Erythroblast (primary cell): ENCODE results near the gene ZDHHC11.
"Not testable (repeated sequence)": the region's sequence is repeated elsewhere in the genome, so short reads cannot be mapped to it uniquely, and the experiment has no call there.

ENCODE experiments used
- DNase-seq, 2 experiments: peaks; one replicate each; lab custom pipeline; 2025; lab: John Stamatoyannopoulos, UW
- GATA1 ChIP-seq: IDR thresholded peaks from 2 replicates; pipeline ENCODE4 v1.6.1; 2011; ENCODE audit warnings: low read depth, mild to moderate bottlenecking, control low read depth, low read length, moderate library complexity
- POLR2A ChIP-seq: IDR thresholded peaks from 2 replicates; pipeline ENCODE4 v1.6.1; 2011; ENCODE audit warnings: mild to moderate bottlenecking, low read length

ZDHHC11 gene

DNA sequence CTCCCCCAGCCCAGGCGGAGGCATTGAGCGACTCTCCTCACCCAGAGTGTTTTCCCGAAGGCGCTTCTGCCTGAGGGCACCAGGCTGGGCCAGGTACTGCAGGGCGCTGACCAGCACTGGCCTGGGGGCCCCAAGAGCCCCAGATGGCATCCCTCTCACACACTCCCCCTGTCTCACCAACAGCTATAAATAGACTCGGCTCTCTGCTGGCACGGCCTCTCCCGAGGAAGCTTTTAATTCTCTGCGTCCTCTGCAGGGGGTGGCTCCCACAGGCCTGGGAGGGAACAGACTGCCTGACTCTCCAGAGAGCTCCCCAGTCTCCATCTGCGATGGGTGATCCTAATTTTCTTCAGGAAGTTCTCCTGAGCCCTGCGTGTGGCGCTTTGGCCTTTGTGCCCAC is 68.4 kb downstream of the ZDHHC11 start:
- not testable (repeated sequence) for DNase-seq

DNA sequence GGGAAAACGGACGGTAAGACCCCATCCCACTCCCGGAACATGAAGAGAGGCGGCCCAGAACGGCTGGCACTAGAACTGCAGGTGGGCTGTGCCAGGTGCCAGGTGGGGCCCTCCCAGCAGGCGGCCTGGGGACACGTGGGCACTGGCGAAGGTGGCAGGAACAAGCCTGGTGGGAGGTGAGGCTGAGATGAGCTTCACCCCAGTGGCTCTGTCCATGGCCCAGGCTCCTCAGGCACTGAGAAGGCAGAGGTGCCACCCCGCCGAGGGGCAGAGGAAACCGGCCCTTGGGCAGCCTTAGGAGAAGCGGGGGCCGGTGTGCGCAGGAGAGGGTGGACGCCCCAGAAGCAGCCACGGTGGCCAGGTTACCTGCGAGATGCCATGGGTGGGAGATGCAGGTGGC is 70.2 kb downstream of the ZDHHC11 start:
- DNase-seq = not testable (repeated sequence)

DNA sequence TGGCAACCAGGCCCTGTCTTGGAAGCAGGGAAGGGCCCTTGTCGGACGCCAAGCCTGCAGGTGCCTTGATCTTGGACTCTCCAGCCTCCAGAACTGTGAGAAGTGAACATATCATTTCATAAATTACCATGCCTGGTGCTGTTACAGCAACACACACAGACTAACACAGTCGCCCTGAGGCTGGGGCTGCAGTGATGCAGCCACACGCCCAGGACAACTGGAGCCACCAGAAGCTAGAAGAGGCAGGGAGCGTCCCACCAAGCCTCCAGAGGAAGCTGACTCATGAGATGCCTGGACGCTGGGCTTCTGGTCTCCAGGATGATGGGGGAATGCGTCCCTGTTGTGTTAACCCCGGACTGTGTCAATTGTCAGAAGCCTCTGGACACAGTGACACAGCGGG is 71.8 kb downstream of the ZDHHC11 start:
- DNase-seq = not testable (repeated sequence)

DNA sequence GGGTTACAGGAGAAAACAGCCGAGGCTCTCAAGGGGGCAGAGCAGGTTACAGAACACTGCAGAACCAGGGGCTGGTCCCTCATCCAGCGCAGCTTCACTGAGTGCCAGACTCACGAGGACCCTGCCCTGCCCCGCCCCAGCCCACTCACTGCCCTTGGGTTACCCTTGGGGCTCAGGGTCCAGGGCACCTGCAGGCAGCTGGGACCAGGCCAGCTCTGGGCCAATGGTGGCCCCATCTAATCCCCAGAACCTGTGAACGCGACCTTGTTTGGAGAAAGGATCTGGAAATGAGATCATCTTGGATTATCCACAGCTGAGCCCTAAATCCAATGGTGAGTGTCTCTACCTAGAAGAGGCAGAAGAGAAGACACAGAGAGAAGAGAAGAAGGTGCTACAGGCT is 72.4 kb downstream of the ZDHHC11 start:
- not testable (repeated sequence) for DNase-seq

DNA sequence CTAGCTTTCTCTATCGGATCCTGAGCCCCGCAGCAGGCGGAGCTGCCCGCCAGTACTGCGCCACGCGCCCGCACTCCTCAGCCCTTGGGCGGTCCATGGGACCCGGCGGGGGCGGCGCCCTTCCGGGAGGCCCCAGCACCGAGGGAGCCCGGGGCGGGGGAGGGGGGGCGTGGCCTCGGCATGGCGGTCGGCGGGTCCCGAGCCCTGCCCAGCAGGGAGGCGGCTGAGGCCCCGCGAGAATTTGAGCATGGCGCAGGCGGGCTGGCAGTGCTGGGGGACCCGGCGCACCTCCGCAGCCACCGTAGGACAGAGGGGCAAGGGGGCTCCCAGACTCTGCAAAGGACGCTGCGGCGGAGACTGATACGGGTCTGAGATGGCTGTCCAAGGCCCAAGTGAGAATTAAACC is 73.0 kb downstream of the ZDHHC11 start:
- DNase-seq = no peak
- TF ChIP-seq GATA1 (no peak), POLR2A (no peak)

DNA sequence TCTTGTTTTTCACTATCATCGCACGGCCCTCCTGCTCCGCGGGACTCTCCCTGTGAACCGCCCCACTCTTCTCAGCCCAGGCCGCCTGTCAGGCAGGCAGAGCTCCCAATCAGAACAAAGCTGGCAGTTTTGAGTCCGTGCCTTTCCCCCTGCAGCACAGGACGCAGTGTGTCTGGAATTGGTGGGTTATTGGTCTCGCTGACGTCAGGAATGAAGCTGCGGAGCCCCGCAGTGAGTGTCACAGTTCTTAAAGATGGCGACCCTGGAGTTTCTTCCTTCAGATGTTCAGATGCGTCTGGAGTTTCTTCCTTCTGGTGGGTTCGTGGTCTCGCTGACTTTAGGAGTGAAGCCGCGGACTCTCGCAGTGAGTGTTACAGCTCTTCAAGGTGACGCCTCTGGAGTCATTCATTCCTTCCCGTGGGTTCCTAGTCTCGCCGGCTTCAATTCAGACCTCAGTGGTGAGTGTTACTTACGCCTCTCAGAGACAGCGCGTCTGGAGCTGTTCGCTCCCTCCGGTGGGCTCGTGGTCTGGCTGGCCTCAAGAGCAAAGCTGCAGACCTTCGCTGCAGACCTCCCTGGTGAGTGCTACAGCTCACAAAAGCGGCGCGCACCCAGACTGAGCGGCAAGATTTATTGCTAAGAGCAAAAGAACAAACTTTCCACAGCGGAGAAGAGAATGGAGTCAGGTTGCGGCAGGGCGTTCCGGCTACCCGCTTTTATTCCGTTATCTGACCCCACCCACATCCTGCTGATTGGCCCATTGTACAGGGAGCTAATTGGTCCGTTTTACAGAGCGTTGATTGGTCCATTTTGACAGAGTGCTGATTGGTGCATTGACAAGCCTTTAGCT is 73.7 kb downstream of the ZDHHC11 start:
- TF ChIP-seq GATA1 (no peak), POLR2A (no peak)
- no peak for DNase-seq

DNA sequence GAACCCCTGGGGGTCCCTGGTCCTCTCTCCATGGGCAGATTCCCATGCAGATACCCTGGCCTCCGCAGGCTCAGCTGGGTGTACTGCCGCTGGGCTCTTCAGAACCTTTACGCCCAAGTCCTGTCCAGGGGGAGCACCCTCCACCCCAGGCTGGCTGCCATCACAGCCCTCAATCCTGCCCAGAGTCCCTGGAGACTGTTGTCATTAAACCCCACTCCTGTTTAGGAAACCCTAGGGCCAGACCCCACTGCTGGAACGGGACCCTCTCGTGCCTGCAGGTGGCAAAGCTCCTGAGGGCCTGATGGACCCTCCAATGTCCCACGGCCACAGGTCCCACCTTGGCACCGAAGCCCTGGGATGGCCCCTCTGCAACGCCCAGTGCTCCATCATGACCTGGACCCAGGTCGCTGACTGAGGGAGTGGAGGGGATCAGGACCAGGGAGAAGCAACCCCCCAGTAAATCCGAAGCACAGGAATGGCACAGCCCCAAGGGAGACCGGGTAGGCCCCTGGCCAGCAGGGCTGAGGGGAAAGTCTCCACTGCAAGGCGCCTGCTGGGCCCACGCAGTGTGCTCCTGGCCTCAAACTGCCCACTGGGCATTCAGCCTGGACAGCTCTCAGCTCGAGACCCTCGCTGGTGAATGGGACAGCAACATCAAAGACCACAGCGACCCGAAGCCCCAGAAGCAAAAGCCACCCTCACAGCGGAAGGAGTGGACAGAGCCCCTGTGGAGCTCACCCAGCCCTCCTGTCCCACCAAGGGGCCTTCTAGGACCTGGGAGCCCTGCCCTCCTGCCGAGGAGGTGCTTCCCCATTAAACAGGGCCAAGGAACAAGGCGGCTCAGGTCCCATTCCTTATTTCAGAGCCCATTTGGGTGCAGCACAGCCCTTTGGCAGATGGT is 74.6 kb downstream of the ZDHHC11 start:
- TF ChIP-seq GATA1 = no peak
- TF ChIP-seq POLR2A = no peak
- no peak for DNase-seq

DNA sequence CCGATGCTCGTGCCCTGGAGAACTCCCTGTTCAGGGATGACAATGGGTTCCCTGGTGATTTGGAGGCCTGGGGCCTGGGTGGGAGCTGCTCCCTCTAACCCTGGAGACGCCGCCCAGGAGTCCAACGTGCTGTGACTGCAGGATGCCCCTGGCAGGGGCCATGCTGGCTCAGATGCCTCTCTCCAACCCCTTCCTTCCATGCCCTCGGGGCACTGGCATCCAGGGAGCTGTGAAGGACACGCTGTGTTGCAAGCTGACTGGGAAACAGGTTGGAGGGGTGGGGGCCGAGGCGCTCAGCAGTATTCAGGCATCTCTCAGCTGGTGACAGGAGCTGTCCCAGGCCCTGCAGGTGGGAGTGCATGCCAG is 75.2 kb downstream of the ZDHHC11 start:
- not testable (repeated sequence) for DNase-seq

DNA sequence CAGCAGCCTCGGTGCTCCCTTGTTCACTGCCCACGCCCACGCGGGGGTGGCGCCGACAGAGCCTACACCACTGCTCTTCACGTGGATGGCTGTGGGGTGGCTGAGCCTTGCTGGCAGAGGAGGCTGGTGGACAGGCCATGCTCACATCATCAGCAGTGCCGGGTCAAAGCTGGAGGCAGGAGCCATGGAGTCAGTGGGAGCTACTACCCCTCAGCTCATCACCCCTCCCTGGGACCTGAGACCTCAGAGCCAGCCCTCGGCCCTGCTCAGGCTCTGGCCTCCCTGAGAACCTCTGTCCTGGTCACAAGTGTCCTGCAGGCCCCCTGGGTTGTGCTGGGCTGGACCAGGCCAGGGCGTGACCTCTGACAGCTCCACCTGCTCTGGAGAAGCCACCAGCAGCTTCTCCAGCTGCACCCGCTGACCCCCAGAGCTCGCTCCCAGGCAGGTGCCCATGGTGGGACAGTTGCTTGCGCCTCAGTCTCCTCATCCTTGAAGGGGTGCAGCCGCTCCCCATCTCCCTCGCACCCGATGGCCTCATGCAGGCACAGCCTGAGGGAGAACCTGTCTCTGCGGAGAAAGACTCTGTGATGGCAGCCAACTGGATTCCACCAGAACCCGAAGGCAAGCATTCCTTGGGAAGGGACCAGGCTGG is 75.8 kb downstream of the ZDHHC11 start:
- not testable (repeated sequence) for DNase-seq

DNA sequence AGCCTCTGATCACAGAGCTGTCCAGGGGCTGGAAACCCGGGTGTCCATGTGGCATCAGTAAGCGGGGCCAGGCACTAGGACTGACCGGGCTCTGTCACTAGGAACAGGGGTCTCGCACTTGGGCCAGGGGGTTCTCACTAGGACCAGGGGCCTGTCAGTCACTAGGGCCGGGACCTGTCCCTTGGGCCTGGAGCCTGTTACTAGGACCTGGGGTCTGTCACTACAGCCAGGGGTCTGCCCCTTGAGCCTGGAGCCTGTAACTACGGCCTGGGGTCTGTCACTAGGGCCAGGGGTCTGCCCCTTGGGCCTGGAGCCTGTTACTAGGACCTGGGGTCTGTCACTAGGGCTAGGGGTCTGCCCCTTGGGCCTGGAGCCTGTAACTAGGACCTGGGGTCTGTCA is 76.5 kb downstream of the ZDHHC11 start:
- DNase-seq = not testable (repeated sequence)

DNA sequence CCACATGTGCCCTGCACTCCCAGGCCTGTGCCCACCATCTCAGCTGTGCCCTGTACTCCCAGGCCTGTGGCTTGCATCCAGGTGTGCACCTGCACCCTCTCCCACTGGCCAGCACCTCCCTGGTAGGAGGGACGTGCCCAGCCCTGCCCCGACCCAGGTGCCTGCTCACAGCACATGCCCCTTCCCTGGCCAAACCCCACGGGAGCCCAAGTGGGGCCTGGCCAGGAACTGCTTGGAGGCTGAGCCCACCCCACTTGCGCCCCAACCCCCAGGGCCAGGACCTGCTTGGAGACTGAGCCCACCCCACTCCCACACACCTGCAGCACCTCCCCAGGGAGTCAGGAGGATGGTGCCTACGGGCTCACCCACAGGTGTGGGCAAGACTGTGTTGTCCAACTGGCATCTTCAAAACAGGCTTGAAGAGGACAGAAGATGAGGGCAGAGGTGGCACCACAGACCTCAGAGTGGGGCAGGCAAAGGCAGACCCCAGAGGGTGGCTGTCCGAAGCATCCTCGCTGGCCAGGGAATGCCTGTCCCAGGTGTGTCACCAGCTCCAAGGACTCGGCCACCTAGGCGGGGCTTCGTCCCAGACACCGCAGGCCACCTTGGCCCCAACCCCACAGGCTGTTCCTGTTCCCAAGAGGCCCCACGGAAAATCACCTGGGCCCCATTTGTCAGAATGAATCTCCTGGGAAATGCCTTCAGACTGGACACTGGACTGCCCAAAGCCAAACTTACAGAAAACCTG is 77.1 kb downstream of the ZDHHC11 start:
- TF ChIP-seq GATA1 (no peak), POLR2A (no peak)
- DNase-seq = no peak

DNA sequence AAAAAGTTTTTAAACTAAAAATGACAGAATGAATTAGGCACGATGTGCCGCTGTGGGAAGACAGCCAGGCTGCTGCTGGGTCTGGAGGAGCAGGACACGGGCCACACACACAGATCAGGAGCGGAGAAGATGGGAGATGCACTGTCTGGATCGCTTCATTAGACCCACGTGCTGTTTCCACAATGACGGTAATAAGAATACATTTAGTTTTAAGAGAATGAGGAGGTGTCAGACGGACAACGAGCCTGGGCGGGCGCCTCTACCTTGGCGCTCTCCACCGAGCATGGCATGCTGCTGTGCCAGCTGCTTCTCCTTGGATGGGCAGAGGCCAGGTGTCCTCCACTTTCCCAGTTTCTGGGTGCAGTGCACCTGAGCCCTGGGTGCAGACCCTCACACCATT is 77.9 kb downstream of the ZDHHC11 start:
- not testable (repeated sequence) for DNase-seq

DNA sequence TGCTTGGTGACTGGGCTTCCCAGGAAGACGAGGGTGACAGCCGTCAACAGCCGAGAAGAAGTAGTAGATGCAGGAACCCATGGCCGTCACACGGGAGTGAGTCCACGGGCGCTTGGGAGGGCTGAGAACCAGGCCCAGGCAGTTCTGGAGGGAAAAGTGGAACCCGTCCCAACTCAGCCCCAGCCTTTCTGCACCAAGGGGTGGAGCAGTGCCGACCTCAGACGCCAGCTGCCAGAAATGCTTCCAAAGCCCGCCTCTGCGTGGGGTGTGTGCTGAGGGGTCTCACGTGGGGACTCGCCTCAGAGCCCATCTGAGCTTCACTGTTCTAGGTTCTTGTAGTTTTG is 78.3 kb downstream of the ZDHHC11 start:
- not testable (repeated sequence) for DNase-seq

DNA sequence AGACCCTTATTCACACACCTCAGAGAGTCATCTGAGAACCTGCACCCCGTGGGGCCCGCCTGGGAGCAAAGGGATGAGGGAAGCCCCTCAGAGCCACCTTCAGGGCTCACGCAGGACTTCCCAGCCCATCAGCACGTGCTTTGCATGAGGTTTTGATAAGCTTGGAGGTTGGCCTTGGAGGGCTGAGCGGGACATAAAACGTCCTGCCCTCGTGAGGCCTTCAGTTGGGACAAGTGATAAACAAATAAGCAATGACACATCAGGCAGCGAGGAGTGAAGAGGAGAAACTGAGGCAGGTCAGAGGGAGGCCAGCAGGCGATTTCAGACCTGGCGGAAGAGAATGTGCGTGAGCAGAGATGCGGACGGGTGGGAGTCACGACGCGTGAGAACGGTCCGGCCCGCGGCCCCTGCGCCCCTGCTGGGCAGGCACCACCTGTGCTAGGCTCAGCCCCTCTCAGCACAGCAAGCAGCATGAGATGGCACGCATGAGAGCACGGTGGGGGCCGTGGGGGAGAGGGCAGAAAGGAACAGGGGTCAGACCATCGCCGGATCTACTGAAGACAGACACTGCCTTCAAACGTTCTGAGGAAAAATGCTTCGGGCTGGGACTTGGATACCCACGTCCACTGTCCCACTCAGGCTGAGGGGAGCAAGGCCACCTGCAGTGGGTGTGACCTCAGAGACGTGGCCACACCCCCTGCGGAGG is 78.8 kb downstream of the ZDHHC11 start:
- DNase-seq = not testable (repeated sequence)

DNA sequence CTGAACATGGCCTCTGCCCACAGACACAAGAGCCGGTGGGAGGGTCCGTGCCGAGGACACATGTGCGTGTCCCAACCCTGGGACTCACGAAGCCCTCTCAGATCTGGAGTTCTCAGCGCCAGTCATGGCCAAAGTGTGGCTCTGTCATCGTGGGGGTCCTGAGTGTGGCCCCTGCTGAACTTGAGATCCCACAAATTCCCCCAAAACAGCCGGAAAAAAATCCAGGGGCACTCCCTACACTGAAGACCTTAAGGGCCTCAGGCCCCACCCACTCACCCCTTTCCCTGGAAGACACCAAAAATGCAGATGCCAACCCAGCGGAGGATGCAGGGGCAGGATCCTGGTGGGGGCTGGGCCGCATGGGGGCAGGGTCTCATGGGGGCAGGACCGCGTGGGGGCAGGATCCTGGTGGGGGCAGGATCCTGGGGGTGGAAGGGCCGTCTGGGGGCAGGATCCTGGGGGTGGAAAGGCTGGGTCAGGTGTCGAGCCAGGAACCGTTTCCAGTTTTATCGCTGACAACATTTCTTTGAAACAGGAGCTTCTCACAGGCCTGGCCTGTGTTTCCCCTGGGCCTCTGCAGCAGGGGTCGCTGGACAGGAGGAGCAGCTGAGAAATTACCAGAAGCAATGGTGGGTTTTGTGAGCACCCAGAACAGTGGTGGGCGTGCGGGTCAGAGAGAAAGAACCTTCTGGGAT is 79.6 kb downstream of the ZDHHC11 start:
- DNase-seq = not testable (repeated sequence)

DNA sequence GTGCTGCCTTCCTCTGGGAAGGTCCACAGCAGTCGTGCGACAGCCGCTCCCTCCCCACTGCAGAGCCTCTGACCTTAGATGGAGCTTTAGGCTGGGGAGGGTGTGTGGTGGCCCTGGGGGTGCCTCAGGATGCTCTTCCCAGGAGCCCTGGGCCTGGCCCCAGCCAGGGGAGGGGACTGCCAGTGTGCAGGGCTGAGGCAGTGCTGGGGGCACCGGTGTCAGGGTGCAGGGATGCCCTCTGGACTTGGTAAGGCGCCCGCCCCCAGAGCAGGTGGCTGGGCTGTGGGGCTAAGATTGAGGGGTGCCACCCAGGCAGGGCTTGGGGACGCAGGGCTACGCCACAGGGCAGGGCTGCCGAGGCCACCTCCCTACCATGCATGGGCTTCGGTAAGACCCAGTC is 80.2 kb downstream of the ZDHHC11 start:
- DNase-seq = not testable (repeated sequence)

DNA sequence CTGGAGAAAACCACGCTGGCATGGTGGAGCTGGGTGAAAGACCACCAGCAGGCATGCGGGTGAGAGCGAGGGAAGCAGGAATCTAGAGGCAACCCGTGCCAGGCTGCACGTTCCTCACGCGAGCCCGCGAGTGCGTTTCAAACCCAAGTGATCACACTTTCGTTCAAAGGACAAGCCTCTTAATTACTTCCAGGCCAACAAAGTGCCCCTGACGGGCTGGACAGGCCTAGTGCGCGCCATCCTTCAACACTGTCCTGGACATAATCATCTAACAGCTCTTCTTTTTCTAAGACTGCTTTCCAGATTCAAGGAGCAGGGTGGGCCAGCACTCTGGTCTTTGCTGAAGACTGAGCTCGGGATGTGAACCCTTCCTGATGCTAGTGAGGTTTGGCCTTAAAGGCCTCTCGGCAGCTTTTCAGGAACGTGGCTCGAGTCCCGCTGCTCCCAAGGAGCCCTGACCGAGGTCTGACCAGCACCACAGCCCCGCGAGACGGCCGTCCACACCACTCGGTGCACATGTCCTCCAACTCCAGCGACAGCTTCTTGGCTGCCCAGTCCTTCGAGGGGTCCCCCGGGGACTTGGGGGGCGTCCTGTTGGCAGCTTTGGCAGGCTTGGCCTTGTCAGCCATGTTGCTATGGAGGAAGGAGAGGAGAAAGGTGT is 81.2 kb downstream of the ZDHHC11 start:
- not testable (repeated sequence) for DNase-seq
